ENCODE data around the gene ABCC1. TPM values are rescaled to one million over a fixed set of nuclear protein-coding genes. Genes with fewer than 3 reads are reported as not detected.
"Not testable (repeated sequence)": the region's sequence is repeated elsewhere in the genome, so short reads cannot be mapped to it uniquely, and the experiment has no call there.

ABCC1 gene
- total and polyA plus RNA-seq, 3 donors from 2014 or later = 54.7 to 90.6 (median 88.0) TPM

DNA sequence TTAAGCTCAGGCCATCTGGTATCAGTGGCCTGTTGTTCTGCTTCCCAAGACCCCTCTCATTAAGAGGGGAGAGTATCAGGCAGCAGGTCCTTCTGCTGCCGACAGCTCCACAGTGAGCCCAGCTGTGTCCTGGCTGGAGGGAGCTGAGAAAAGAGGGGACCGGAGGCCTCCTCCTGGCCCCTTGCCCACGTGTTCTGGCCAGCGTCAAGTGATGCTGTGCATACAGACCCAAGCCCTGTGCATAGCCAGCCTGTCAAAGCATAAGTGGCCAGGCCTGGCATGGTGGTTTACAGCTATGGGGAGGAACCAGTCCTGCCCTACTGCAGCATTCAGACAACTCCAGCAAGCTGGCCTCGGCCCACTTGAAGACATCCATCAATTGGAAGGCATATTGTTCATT, 225.9 kb downstream of the ABCC1 start:
- no peak for TF ChIP-seq CTCF (IDR thresholded peaks at IDR 0.05)
- TF ChIP-seq POLR2A (IDR thresholded peaks at IDR 0.05) = no peak
- Histone ChIP-seq H3K4me1 (no peaks in the 10 kb centered on the region), H3K9me3 (no peaks in the 10 kb centered on the region), H3K4me3 (no peak overlapping the region), H3K27me3 (no peaks in the 10 kb centered on the region), H3K27ac (no peak overlapping the region), H3K36me3 (ENCODE audit: low read depth, missing control alignments) (no peaks in the 10 kb centered on the region)
- intact Hi-C loops (cut with DNase I; ENCODE audit: low total_unique reads) = no loop called here
- 54 to 67% methylated on average over 1 to 5 of the region's 5 CpGs for WGBS, 2 donors
- DNase-seq = no peak

- Histone ChIP-seq H3K36me3 (ENCODE audit: low read depth, missing control alignments) (no peaks in the 10 kb centered on the region), H3K4me3 (no peak overlapping the region), H3K4me1 (no peaks in the 10 kb centered on the region), H3K27ac (no peak overlapping the region), H3K27me3 (no peaks in the 10 kb centered on the region), H3K9me3 (no peaks in the 10 kb centered on the region)
- intact Hi-C loops (cut with DNase I; ENCODE audit: low total_unique reads) = no loop called here
- TF ChIP-seq CTCF (IDR thresholded peaks at IDR 0.05) (no peak), POLR2A (IDR thresholded peaks at IDR 0.05) (no peak)
- no peak for DNase-seq
Observed at GRCh38 chr16:16176328-16176727, 226.9 kb downstream of the ABCC1 start.

- Histone ChIP-seq H3K4me1 (no peaks in the 10 kb centered on the region), H3K27ac (no peak overlapping the region)
- TF ChIP-seq CTCF (IDR thresholded peaks at IDR 0.05) (no peak), POLR2A (IDR thresholded peaks at IDR 0.05) (no peak)
Observed at GRCh38 chr16:16178455-16179162, 229.2 kb downstream of the ABCC1 start.

GRCh38 chr16:16181748-16182147, 232.3 kb downstream of the ABCC1 start:
- H3K4me1 ChIP-seq; intact Hi-C loops (cut with DNase I; ENCODE audit: low total_unique reads); DNase-seq; H3K27me3 ChIP-seq; H3K4me3 ChIP-seq; H3K27ac ChIP-seq; H3K36me3 ChIP-seq (ENCODE audit: low read depth, missing control alignments); H3K9me3 ChIP-seq: not testable (repeated sequence)
- 69 to 90% methylated on average over 3 of the region's 3 CpGs for WGBS, 2 donors

More at GRCh38 chr16:16178455-16179162, 229.2 kb downstream of the ABCC1 start:
- intact Hi-C loops (cut with DNase I; ENCODE audit: low total_unique reads) = no loop called here
- H3K9me3 ChIP-seq = no peaks in the 10 kb centered on the region
- no peaks in the 10 kb centered on the region for H3K27me3 ChIP-seq
- 72 to 92% methylated on average over 4 to 7 of the region's 7 CpGs for WGBS, 2 donors
- no peak for DNase-seq
- H3K4me3 ChIP-seq = no peak overlapping the region
- no peaks in the 10 kb centered on the region for H3K36me3 ChIP-seq (ENCODE audit: low read depth, missing control alignments)

- H3K27ac ChIP-seq = no peak overlapping the region
- no peak for TF ChIP-seq CTCF (IDR thresholded peaks at IDR 0.05)
- TF ChIP-seq POLR2A (IDR thresholded peaks at IDR 0.05) = no peak
- H3K4me3 ChIP-seq = no peak overlapping the region
- no peaks in the 10 kb centered on the region for H3K36me3 ChIP-seq (ENCODE audit: low read depth, missing control alignments)
- H3K9me3 ChIP-seq = no peaks in the 10 kb centered on the region
- DNase-seq = no peak
- H3K27me3 ChIP-seq = no peaks in the 10 kb centered on the region
- H3K4me1 ChIP-seq = no peaks in the 10 kb centered on the region
- intact Hi-C loops (cut with DNase I; ENCODE audit: low total_unique reads) = no loop called here
- 80 to 81% methylated on average over 1 to 8 of the region's 8 CpGs for WGBS, 2 donors
Observed at GRCh38 chr16:16182918-16183317, 233.5 kb downstream of the ABCC1 start.
